Calu3 (cell line): Measurements from ENCODE around the gene NIPA2. TPM values are rescaled to one million over a fixed set of nuclear protein-coding genes. Genes with fewer than 3 reads are reported as not detected.

ENCODE experiments used
- BruUV-seq: library from RNA; stranded (reverse); fragments of 400-500 nt; replicated peaks from 2 replicates; lab custom pipeline; 2021; lab: Mats Ljungman, UMichigan
- CTCF ChIA-PET: fragments of 300-600 bp; sonication (Branson Sonifier 250); formaldehyde crosslinking; loops from one replicate; lab custom pipeline; 2022; ENCODE audit warnings: antibody characterized with exemption; lab: Charles Lee
- DNase-seq: peaks from one replicate; pipeline ENCODE4 v3.0.0; 2022
- H3K27ac Mint-ChIP-seq: one replicate; pipeline ENCODE4 v1.8.0; 2022; ENCODE audit warnings: mixed read lengths; ENCODE audit not compliant: unreplicated experiment
- H3K27me3 Mint-ChIP-seq: one replicate; pipeline ENCODE4 v1.8.0; 2022; ENCODE audit warnings: mixed read lengths; ENCODE audit not compliant: unreplicated experiment
- H3K36me3 Mint-ChIP-seq: one replicate; pipeline ENCODE4 v1.8.0; 2022; ENCODE audit warnings: mild to moderate bottlenecking, moderate library complexity, mixed read lengths; ENCODE audit not compliant: insufficient read depth, unreplicated experiment
- H3K4me1 Mint-ChIP-seq: one replicate; pipeline ENCODE4 v1.8.0; 2022; ENCODE audit warnings: mild to moderate bottlenecking, low read depth, mixed read lengths; ENCODE audit not compliant: unreplicated experiment
- H3K4me3 Mint-ChIP-seq: one replicate; pipeline ENCODE4 v1.8.0; 2022; ENCODE audit warnings: mild to moderate bottlenecking, low read depth, moderate library complexity, mixed read lengths; ENCODE audit not compliant: unreplicated experiment
- H3K9me3 Mint-ChIP-seq: one replicate; pipeline ENCODE4 v1.8.0; 2022; ENCODE audit warnings: low read depth, mixed read lengths; ENCODE audit not compliant: unreplicated experiment
- intact Hi-C: fragments of 100-400 bp; cut with micrococcal nuclease; formaldehyde crosslinking; loops from one replicate; pipeline ENCODE4 v1.10.0; 2022; ENCODE audit not compliant: unreplicated experiment
- total RNA-seq: library from RNA; stranded (reverse); gene quantifications from 2 replicates; pipeline ENCODE4 v1.2.3, GENCODE V29; 2022
- TF ChIP-seq, protein P1 (sequence below): fragments of 200-600 bp; IDR thresholded peaks from one replicate; pipeline ENCODE4 v1.8.0; 2022; ENCODE audit warnings: antibody characterized with exemption; ENCODE audit not compliant: unreplicated experiment

Gene NIPA2
- total RNA-seq, 1 experiment from 2014 or later: 26.0 TPM

DNA sequence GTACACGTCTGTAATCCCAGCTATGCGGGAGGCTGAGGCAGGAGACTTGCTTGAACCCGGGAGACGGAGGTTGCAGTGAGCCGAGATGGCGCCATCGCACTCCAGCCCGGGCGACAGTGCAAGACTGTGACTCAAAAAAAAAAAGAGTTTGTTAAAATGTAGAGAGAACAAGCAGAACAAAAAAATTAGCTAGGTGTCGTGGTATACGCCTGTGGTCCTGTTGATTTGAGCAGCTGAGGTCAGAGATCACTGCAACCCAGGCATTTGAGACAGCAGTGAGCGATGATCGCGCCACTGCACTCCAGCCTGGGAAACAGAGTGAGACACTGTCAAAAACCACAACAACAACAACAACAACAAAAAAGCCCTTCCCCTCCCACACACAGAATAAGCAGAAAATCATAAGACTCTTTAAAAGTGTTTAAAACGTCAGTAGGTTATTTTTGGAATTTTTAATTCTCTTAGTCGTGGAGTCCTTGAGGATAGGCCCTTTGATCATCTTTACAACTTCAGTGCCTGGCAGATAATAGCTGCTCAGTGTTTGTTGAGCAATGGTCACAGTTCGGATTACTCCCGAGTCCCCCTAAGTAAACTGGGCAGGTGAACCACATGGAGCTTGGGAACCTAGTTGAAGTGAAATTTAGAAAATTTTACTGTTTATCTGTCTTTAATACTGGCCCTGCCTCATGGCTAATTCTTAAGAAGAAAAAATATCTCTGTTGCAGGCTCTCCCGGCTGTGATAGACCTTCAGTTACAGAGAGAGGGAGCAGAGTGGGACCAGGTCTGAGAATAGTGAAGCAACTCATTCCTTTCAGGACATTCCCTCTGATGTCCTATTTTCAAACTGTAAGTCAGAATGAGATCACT lies 6.2 kb downstream of the NIPA2 start:
- Mint-ChIP-seq H3K9me3 (no peaks in the 10 kb centered on the region), H3K27me3 (no peaks in the 10 kb centered on the region), H3K4me3 (no peak overlapping the region), H3K27ac (no peak overlapping the region), H3K36me3 (peaks cover 22% of the 10 kb centered on the region), H3K4me1 (no peaks in the 10 kb centered on the region)
- no peak for DNase-seq
- CTCF ChIA-PET: no interaction called here
- TF ChIP-seq, protein P1, sequence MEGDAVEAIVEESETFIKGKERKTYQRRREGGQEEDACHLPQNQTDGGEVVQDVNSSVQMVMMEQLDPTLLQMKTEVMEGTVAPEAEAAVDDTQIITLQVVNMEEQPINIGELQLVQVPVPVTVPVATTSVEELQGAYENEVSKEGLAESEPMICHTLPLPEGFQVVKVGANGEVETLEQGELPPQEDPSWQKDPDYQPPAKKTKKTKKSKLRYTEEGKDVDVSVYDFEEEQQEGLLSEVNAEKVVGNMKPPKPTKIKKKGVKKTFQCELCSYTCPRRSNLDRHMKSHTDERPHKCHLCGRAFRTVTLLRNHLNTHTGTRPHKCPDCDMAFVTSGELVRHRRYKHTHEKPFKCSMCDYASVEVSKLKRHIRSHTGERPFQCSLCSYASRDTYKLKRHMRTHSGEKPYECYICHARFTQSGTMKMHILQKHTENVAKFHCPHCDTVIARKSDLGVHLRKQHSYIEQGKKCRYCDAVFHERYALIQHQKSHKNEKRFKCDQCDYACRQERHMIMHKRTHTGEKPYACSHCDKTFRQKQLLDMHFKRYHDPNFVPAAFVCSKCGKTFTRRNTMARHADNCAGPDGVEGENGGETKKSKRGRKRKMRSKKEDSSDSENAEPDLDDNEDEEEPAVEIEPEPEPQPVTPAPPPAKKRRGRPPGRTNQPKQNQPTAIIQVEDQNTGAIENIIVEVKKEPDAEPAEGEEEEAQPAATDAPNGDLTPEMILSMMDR: no peak
- BruUV-seq: no TSS peak
- intact Hi-C loops: no loop called here

DNA sequence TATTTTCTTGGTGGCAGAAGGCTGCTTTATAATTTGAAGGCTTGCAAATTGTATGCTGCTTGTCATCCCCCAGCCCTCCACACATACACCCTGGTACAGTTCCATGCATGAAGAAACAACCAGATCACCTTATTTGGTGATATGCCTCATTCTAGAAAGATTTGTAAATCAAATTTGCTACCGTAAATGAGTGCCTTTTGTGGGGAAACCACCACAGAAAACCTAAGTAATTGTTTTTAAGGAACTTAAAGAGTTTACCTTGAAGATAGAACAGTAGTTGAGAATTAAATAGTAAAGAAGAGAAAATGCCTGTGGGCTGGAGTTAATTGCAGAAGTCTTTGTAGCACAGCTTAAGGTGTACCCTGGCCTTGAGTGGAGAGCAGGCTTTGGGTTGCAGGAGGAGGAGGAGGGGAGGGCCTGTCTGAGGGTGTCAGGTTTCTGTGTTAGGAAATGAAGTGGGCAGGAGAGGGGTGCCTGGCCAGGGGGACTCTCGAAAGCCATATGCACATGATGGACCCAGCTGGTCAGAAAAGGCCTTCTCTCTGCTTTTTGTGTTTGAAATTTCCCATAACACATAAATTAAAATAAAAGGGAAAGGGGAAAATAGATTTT lies 6.9 kb downstream of the NIPA2 start:
- Mint-ChIP-seq H3K27ac (no peak overlapping the region), H3K4me3 (no peak overlapping the region), H3K4me1 (no peaks in the 10 kb centered on the region), H3K36me3 (peaks cover 16% of the 10 kb centered on the region), H3K27me3 (no peaks in the 10 kb centered on the region), H3K9me3 (no peaks in the 10 kb centered on the region)
- intact Hi-C loops: no loop called here
- TF ChIP-seq, protein P1: no peak
- DNase-seq: no peak
- CTCF ChIA-PET: no interaction called here
- no TSS peak for BruUV-seq

DNA sequence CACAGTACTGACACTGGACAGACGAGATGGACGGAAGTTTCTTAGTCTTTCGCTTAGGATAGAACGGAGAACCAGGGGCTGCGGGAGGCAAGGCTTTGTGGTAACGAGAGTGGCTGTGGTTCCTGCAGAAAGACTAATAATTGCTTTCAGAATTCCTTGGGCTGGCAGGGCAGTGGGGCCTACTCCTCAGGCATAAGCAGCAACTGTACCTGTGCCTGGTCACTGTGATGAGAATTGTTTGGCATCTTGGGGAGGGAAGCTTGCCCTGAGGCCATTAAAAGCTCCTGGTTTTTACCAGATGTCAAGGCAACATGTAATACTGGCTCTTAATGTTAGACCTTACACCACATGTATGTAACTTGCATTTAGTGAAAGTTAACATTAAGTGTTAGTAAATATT lies 7.6 kb downstream of the NIPA2 start:
- Mint-ChIP-seq H3K27me3 (no peaks in the 10 kb centered on the region), H3K9me3 (no peaks in the 10 kb centered on the region), H3K27ac (no peak overlapping the region), H3K36me3 (peaks cover 16% of the 10 kb centered on the region), H3K4me1 (no peaks in the 10 kb centered on the region), H3K4me3 (no peak overlapping the region)
- TF ChIP-seq, protein P1: no peak
- CTCF ChIA-PET: no interaction called here
- DNase-seq: no peak
- BruUV-seq: no TSS peak
- intact Hi-C loops: no loop called here

DNA sequence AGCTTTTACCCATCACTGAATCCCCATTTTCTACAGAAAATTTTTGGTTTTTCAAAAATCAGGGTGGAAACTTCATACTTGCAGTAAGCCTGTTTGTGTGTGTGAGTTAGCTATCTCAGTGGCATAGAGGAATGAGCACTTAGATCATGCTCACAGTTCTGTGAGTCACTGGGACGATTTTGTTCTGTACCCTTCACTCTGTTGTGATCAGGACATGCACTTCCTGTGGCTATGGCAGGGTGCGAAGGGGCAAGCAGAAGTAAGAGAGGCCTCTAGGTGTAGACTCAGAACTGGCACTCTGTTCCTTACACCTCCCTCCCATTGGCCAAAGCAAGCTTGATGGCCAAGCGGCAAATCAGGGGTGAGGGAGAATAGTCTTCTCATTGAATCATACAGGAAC lies 11.6 kb downstream of the NIPA2 start:
- H3K36me3 Mint-ChIP-seq: no peaks in the 10 kb centered on the region
- no peak overlapping the region for H3K27ac Mint-ChIP-seq
- H3K9me3 Mint-ChIP-seq: no peaks in the 10 kb centered on the region
- CTCF ChIA-PET: no interaction called here
- no peak for DNase-seq
- intact Hi-C loops: no loop called here
- H3K4me1 Mint-ChIP-seq: no peaks in the 10 kb centered on the region
- TF ChIP-seq, protein P1: no peak
- no peak overlapping the region for H3K4me3 Mint-ChIP-seq
- no TSS peak for BruUV-seq
- no peaks in the 10 kb centered on the region for H3K27me3 Mint-ChIP-seq
